GM06990 (cell line): ENCODE measurements around the gene SPEN.

ENCODE experiments used
- DNase-seq: peaks from one replicate; pipeline ENCODE4 v3.0.0-alpha.2; 2011; ENCODE audit not compliant: insufficient read length; ENCODE audit errors: extremely low read depth
- H3K27me3 ChIP-seq: replicated peaks from 2 replicates; pipeline ENCODE4 v1.6.0; 2011; ENCODE audit warnings: low read length; ENCODE audit not compliant: control insufficient read depth, insufficient read depth
- H3K36me3 ChIP-seq: 2 replicates; pipeline ENCODE4 v1.5.1; 2011; ENCODE audit warnings: low read length; ENCODE audit not compliant: control insufficient read depth, insufficient read depth
- H3K4me3 ChIP-seq: replicated peaks from 2 replicates; pipeline ENCODE4 v1.5.1; 2011; ENCODE audit warnings: low read depth, mild to moderate bottlenecking, control low read depth, low read length
- CTCF ChIP-seq: IDR thresholded peaks from 2 replicates; pipeline ENCODE4 v1.5.1; 2011; ENCODE audit warnings: low read length, control low read depth, mild to moderate bottlenecking, inconsistent platforms; ENCODE audit not compliant: insufficient read depth, poor library complexity, severe bottlenecking

The SPEN gene

GRCh38 chr1:15928971-15929965 lies 81.8 kb downstream of the SPEN start:
- peaks cover 44% of the 10 kb centered on the region for H3K36me3 ChIP-seq
- TF ChIP-seq CTCF: no peak
- DNase-seq: no peak
- no peaks in the 10 kb centered on the region for H3K27me3 ChIP-seq
- no peak overlapping the region for H3K4me3 ChIP-seq

DNA sequence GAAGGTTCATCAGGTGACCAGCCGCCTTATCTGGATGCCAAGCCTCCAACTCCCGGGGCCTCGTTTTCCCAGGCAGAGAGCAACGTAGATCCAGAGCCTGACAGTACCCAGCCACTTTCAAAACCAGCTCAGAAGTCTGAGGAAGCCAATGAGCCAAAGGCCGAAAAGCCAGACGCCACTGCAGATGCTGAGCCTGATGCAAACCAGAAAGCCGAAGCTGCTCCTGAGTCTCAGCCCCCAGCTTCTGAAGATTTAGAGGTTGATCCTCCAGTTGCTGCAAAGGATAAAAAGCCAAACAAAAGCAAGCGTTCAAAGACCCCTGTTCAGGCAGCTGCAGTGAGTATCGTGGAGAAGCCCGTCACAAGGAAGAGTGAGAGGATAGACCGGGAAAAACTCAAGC lies 83.9 kb downstream of the SPEN start:
- TF ChIP-seq CTCF: no peak
- Histone ChIP-seq H3K27me3 (no peaks in the 10 kb centered on the region), H3K4me3 (no peak overlapping the region), H3K36me3 (peaks cover 57% of the 10 kb centered on the region)
- DNase-seq: no peak

GRCh38 chr1:15931884-15932283 lies 84.4 kb downstream of the SPEN start:
- Histone ChIP-seq H3K4me3 (no peak overlapping the region), H3K36me3 (peaks cover 58% of the 10 kb centered on the region), H3K27me3 (no peaks in the 10 kb centered on the region)
- DNase-seq: no peak
- TF ChIP-seq CTCF: no peak

DNA sequence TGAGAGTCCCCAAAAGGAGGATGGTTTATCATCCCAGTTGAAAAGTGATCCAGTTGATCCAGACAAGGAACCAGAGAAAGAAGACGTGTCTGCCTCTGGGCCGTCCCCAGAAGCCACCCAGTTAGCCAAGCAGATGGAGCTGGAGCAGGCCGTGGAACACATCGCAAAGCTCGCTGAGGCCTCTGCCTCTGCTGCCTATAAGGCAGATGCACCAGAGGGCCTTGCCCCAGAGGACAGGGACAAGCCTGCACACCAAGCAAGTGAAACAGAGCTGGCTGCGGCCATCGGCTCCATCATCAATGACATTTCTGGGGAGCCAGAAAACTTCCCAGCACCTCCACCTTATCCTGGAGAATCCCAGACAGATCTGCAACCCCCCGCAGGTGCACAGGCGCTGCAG lies 85.1 kb downstream of the SPEN start:
- no peak for DNase-seq
- TF ChIP-seq CTCF: no peak
- Histone ChIP-seq H3K4me3 (no peak overlapping the region), H3K27me3 (no peaks in the 10 kb centered on the region), H3K36me3 (peaks cover 65% of the 10 kb centered on the region)

DNA sequence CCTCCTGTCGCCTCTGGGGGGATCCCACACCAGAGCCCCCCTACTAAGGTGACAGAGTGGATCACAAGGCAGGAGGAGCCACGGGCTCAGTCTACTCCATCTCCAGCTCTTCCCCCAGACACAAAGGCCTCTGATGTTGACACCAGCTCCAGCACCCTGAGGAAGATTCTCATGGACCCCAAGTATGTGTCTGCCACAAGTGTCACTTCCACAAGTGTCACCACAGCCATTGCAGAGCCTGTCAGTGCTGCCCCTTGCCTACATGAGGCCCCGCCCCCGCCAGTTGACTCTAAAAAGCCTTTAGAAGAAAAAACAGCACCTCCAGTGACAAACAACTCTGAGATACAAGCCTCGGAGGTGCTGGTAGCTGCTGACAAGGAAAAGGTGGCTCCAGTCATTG lies 86.2 kb downstream of the SPEN start:
- no peak for TF ChIP-seq CTCF
- Histone ChIP-seq H3K27me3 (no peaks in the 10 kb centered on the region), H3K36me3 (peaks cover 63% of the 10 kb centered on the region), H3K4me3 (no peak overlapping the region)
- no peak for DNase-seq
